GM23338 (cell line): ENCODE measurements around the gene GPR146. TPM values are rescaled to one million over a fixed set of nuclear protein-coding genes. Genes with fewer than 3 reads are reported as not detected.

ENCODE experiments used
- ATAC-seq: fragments of 200-7000 bp; cut with Tn5 transposase; 3 replicates; pipeline ENCODE4 v1.9.1; 2020
- DNase-seq: peaks from one replicate; pipeline ENCODE4 v3.0.0-alpha.2; 2015; ENCODE audit warnings: low spot score
- H2AFZ ChIP-seq: fragments of 200-600 bp; sonication (generic); 2 replicates; pipeline ENCODE4 v1.8.0; 2016; ENCODE audit warnings: antibody characterized with exemption, mild to moderate bottlenecking, moderate library complexity
- H3F3A ChIP-seq: fragments of 200-600 bp; sonication (generic); replicated peaks from 2 replicates; pipeline ENCODE4 v1.8.0; 2017; ENCODE audit warnings: antibody characterized with exemption, mixed run types, low read depth
- H3K27ac ChIP-seq: fragments of 200-600 bp; sonication (generic); 2 replicates; pipeline ENCODE4 v1.6.1; 2016; ENCODE audit warnings: low read depth
- H3K27me3 ChIP-seq: fragments of 200-600 bp; sonication (generic); 2 replicates; pipeline ENCODE4 v1.8.0; 2016; ENCODE audit warnings: mild to moderate bottlenecking, mixed run types, moderate library complexity; ENCODE audit not compliant: insufficient read depth
- H3K36me3 ChIP-seq: fragments of 200-600 bp; sonication (generic); 2 replicates; pipeline ENCODE4 v1.8.0; 2016; ENCODE audit warnings: mild to moderate bottlenecking; ENCODE audit not compliant: insufficient read depth
- H3K4me1 ChIP-seq: fragments of 200-600 bp; sonication (generic); 2 replicates; pipeline ENCODE4 v1.8.0; 2016; ENCODE audit warnings: mild to moderate bottlenecking, moderate library complexity; ENCODE audit not compliant: insufficient read depth
- H3K4me2 ChIP-seq: fragments of 200-600 bp; sonication (generic); 2 replicates; pipeline ENCODE4 v1.7.1; 2017; ENCODE audit warnings: mixed run types
- H3K4me3 ChIP-seq: fragments of 200-600 bp; sonication (generic); 2 replicates; pipeline ENCODE4 v1.6.1; 2016; ENCODE audit warnings: mixed run types
- H3K79me2 ChIP-seq: fragments of 200-600 bp; sonication (generic); replicated peaks from 2 replicates; pipeline ENCODE4 v1.8.0; 2017; ENCODE audit warnings: mild to moderate bottlenecking; ENCODE audit not compliant: insufficient read depth
- H3K9me2 ChIP-seq: fragments of 200-600 bp; sonication (generic); 2 replicates; pipeline ENCODE4 v1.8.0; 2017; ENCODE audit not compliant: insufficient read depth
- H4K20me1 ChIP-seq: fragments of 200-600 bp; sonication (generic); replicated peaks from 2 replicates; pipeline ENCODE4 v1.8.0; 2017; ENCODE audit warnings: mild to moderate bottlenecking; ENCODE audit not compliant: insufficient read depth
- H3K27ac Mint-ChIP-seq: 2 replicates; pipeline ENCODE4 v1.8.0; 2020; ENCODE audit warnings: inconsistent platforms, mild to moderate bottlenecking, moderate library complexity, mixed read lengths
- H3K27me3 Mint-ChIP-seq: 3 replicates; pipeline ENCODE4 v1.8.0; 2022; ENCODE audit warnings: low read depth, mild to moderate bottlenecking, moderate library complexity, mixed read lengths, inconsistent platforms; ENCODE audit not compliant: insufficient read depth, poor library complexity
- H3K36me3 Mint-ChIP-seq: 3 replicates; pipeline ENCODE4 v1.8.0; 2021; ENCODE audit warnings: low read depth, mild to moderate bottlenecking, inconsistent platforms, moderate library complexity, mixed read lengths
- H3K4me1 Mint-ChIP-seq: 3 replicates; pipeline ENCODE4 v1.8.0; 2020; ENCODE audit warnings: mild to moderate bottlenecking, inconsistent platforms, mixed read lengths
- H3K4me3 Mint-ChIP-seq: 3 replicates; pipeline ENCODE4 v1.8.0; 2021; ENCODE audit warnings: moderate library complexity, mild to moderate bottlenecking, inconsistent platforms, mixed read lengths
- H3K9me3 Mint-ChIP-seq: 3 replicates; pipeline ENCODE4 v1.8.0; 2020; ENCODE audit warnings: moderate library complexity, mild to moderate bottlenecking, inconsistent platforms, mixed read lengths
- CREB1 ChIP-seq: fragments of 250-450 bp; sonication (Bioruptor Pico); IDR thresholded peaks from 2 replicates; pipeline ENCODE4 v1.5.0; 2020; ENCODE audit warnings: low read depth, mild to moderate bottlenecking, moderate library complexity
- CTCF ChIP-seq, 2 experiments: fragments of 200-600 bp in 1 of 2; sonication (generic) in 1 of 2; conservative IDR thresholded peaks; 2 replicates each; pipeline versions ENCODE4 v1.5.1 to v1.6.1; 2016 to 2017; ENCODE audit warnings: antibody characterized with exemption in 2 of 2, low read depth in 2 of 2, mild to moderate bottlenecking in 2 of 2, moderate library complexity in 1 of 2
- ETS1 ChIP-seq: IDR thresholded peaks from 2 replicates; pipeline ENCODE4 v1.6.1; 2016; ENCODE audit warnings: antibody characterized with exemption
- EZH2 ChIP-seq: fragments of 200-600 bp; sonication (generic); IDR thresholded peaks from one replicate; pipeline ENCODE4 v1.8.0; 2017; ENCODE audit warnings: antibody characterized with exemption, mild to moderate bottlenecking, low read depth; ENCODE audit not compliant: unreplicated experiment
- EZH2phosphoT487 ChIP-seq: fragments of 200-600 bp; sonication (generic); IDR thresholded peaks from one replicate; pipeline ENCODE4 v1.8.1; 2018; ENCODE audit warnings: antibody characterized with exemption; ENCODE audit not compliant: unreplicated experiment
- JUNB ChIP-seq: IDR thresholded peaks from one replicate; pipeline ENCODE4 v1.6.1; 2016; ENCODE audit warnings: antibody characterized with exemption; ENCODE audit not compliant: unreplicated experiment
- NANOG ChIP-seq: IDR thresholded peaks from 2 replicates; pipeline ENCODE4 v1.6.1; 2016; ENCODE audit warnings: antibody characterized with exemption, borderline replicate concordance
- POLR2AphosphoS5 ChIP-seq: IDR thresholded peaks from 2 replicates; pipeline ENCODE4 v1.6.1; 2016; ENCODE audit warnings: antibody characterized with exemption, low read depth
- REST ChIP-seq: IDR thresholded peaks from one replicate; pipeline ENCODE4 v1.6.1; 2018; ENCODE audit warnings: antibody characterized with exemption; ENCODE audit not compliant: unreplicated experiment
- STAT1 ChIP-seq: IDR thresholded peaks from one replicate; pipeline ENCODE4 v1.6.1; 2016; ENCODE audit warnings: antibody characterized with exemption; ENCODE audit not compliant: unreplicated experiment
- ZNF114 ChIP-seq: fragments of 250-450 bp; sonication (Bioruptor Pico); IDR thresholded peaks from 2 replicates; pipeline ENCODE4 v1.5.0; 2020; ENCODE audit warnings: mild to moderate bottlenecking, moderate library complexity
- ZNF331 ChIP-seq: fragments of 250-450 bp; sonication (Bioruptor Pico); IDR thresholded peaks from 2 replicates; pipeline ENCODE4 v1.5.0; 2020; ENCODE audit warnings: low read depth, mild to moderate bottlenecking, moderate library complexity
- polyA plus RNA-seq: library from polyadenylated mRNA; unstranded; fragments of >200 nt; fragmentation: Nextera tagmentation; extraction: Ambion mirVana; gene quantifications from 2 replicates; pipeline ENCODE4 v1.2.1, GENCODE V29; 2016
- total RNA-seq: library from RNA; depleted of rRNA; stranded (reverse); fragments of >200 nt; shearing (Covaris generic); gene quantifications from 2 replicates; pipeline ENCODE4 v1.2.3, GENCODE V29; 2014

Gene GPR146
- total and polyA plus RNA-seq, 2 experiments from 2014 or later, result 0.28 to 0.37 TPM

GRCh38 chr7:1004018-1004852 is 40.1 kb upstream of the GPR146 start (continued):
- TF ChIP-seq NANOG, result no peak
- no peak for TF ChIP-seq EZH2
- no peak for TF ChIP-seq JUNB
- no peak for TF ChIP-seq EZH2phosphoT487
- TF ChIP-seq CTCF (conservative IDR thresholded peaks at IDR 0.05; ENCODE audit: low read depth in 2 of 2), result no peak
- TF ChIP-seq ETS1, result no peak

- ATAC-seq (no peak), DNase-seq (no peak)
- Histone ChIP-seq H3F3A (0 out of 2 replicates have a peak, but pooled peaks cover 3% of the 10 kb centered on the region), H3K4me3 (no peak overlapping the region), H3K4me2 (no peak overlapping the region), H3K27ac (no peak overlapping the region; the same call in 1 of the 2 replicates), H4K20me1 (no peaks in the 10 kb centered on the region), H3K4me1 (no peaks in the 10 kb centered on the region), H2AFZ (no peak overlapping the region), H3K79me2 (no peaks in the 10 kb centered on the region), H3K36me3 (no peaks in the 10 kb centered on the region), H3K27me3 (no peaks in the 10 kb centered on the region), H3K9me2 (no peaks in the 10 kb centered on the region)
- H3K9me3 Mint-ChIP-seq, result no peaks in the 10 kb centered on the region; the same call in 2 of the 3 replicates
- H3K27me3 Mint-ChIP-seq, result peaks cover 25% of the 10 kb centered on the region
- H3K36me3 Mint-ChIP-seq, result peaks cover 11% of the 10 kb centered on the region
- no peaks in the 10 kb centered on the region for H3K4me1 Mint-ChIP-seq
- H3K4me3 Mint-ChIP-seq, result no peak overlapping the region
- H3K27ac Mint-ChIP-seq, result no peak overlapping the region
- TF ChIP-seq POLR2AphosphoS5 (no peak), REST (no peak), EZH2phosphoT487 (no peak), CTCF (conservative IDR thresholded peaks at IDR 0.05; ENCODE audit: low read depth in 2 of 2) (no peak), STAT1 (no peak), NANOG (no peak), CREB1 (no peak), ETS1 (no peak), ZNF114 (CRISPR knock-in tag) (no peak), ZNF331 (no peak)
Measured at GRCh38 chr7:1005303-1005702, 39.0 kb upstream of the GPR146 start.
